ENCODE measurements around the gene PIGN. TPM values are rescaled to one million over a fixed set of nuclear protein-coding genes. Genes with fewer than 3 reads are reported as not detected.
A peak's percentile ranks its signal among the peaks of the same experiment; 100 is the strongest.

PIGN gene
- total RNA-seq, 1 experiment from 2014 or later: 29.5 TPM

GRCh38 chr18:62125702-62126101 is 61.2 kb downstream of the PIGN start:
- Mint-ChIP-seq H3K36me3 (ENCODE audit: insufficient read depth, unreplicated experiment) (no peaks in the 10 kb centered on the region), H3K27me3 (ENCODE audit: insufficient read depth, unreplicated experiment) (no peaks in the 10 kb centered on the region), H3K4me1 (ENCODE audit: insufficient read depth, unreplicated experiment) (peaks cover 5% of the 10 kb centered on the region), H3K4me3 (ENCODE audit: unreplicated experiment) (no peak overlapping the region), H3K27ac (ENCODE audit: low read depth, unreplicated experiment) (no peak overlapping the region), H3K9me3 (ENCODE audit: unreplicated experiment) (no peaks in the 10 kb centered on the region)
- ChIA-PET POLR2A (no interaction called here), CTCF (interaction anchor here (1.6 kb wide), 1 partner anchor 544 kb away, joined by 5 read pairs; no protein-coding TSS in a partner anchor)
- no TSS peak for BruUV-seq (replicated peaks)
- no peak for TF ChIP-seq CTCF (IDR thresholded peaks at IDR 0.05; ENCODE audit: unreplicated experiment)
- intact Hi-C loops (cut with micrococcal nuclease): no loop called here
- no peak for DNase-seq (ENCODE audit: unreplicated experiment)

- ChIA-PET POLR2A (interaction anchor here (1.0 to 1.1 kb wide), 2 partner anchors 12 to 580 kb away, joined by 3 to 4 read pairs; no protein-coding TSS in a partner anchor), CTCF (interaction anchor here (0.8 to 1.0 kb wide), 2 partner anchors 171 to 541 kb away, joined by 3 to 6 read pairs; no protein-coding TSS in a partner anchor)
- no peak for DNase-seq (ENCODE audit: unreplicated experiment)
- no peaks in the 10 kb centered on the region for H3K27me3 Mint-ChIP-seq (ENCODE audit: insufficient read depth, unreplicated experiment)
- H3K36me3 Mint-ChIP-seq (ENCODE audit: insufficient read depth, unreplicated experiment): no peaks in the 10 kb centered on the region
- H3K4me1 Mint-ChIP-seq (ENCODE audit: insufficient read depth, unreplicated experiment): peaks cover 10% of the 10 kb centered on the region
- no peak for TF ChIP-seq CTCF (IDR thresholded peaks at IDR 0.05; ENCODE audit: unreplicated experiment)
- no peak overlapping the region for H3K27ac Mint-ChIP-seq (ENCODE audit: low read depth, unreplicated experiment)
- H3K9me3 Mint-ChIP-seq (ENCODE audit: unreplicated experiment): no peaks in the 10 kb centered on the region
- H3K4me3 Mint-ChIP-seq (ENCODE audit: unreplicated experiment): no peak overlapping the region
- intact Hi-C loops (cut with micrococcal nuclease): no loop called here
- no TSS peak for BruUV-seq (replicated peaks)
Observed at GRCh38 chr18:62122330-62122729, 64.5 kb downstream of the PIGN start.

GRCh38 chr18:62119884-62120283 is 67.0 kb downstream of the PIGN start:
- H3K4me1 Mint-ChIP-seq (ENCODE audit: insufficient read depth, unreplicated experiment): peaks cover 10% of the 10 kb centered on the region
- no peaks in the 10 kb centered on the region for H3K36me3 Mint-ChIP-seq (ENCODE audit: insufficient read depth, unreplicated experiment)
- BruUV-seq (replicated peaks): no TSS peak
- no peaks in the 10 kb centered on the region for H3K27me3 Mint-ChIP-seq (ENCODE audit: insufficient read depth, unreplicated experiment)
- H3K4me3 Mint-ChIP-seq (ENCODE audit: unreplicated experiment): no peak overlapping the region
- no peak overlapping the region for H3K27ac Mint-ChIP-seq (ENCODE audit: low read depth, unreplicated experiment)
- intact Hi-C loops (cut with micrococcal nuclease): no loop called here
- no peak for TF ChIP-seq CTCF (IDR thresholded peaks at IDR 0.05; ENCODE audit: unreplicated experiment)
- no peak for DNase-seq (ENCODE audit: unreplicated experiment)
- POLR2A ChIA-PET: no interaction called here
- CTCF ChIA-PET: no interaction called here
- no peaks in the 10 kb centered on the region for H3K9me3 Mint-ChIP-seq (ENCODE audit: unreplicated experiment)

GRCh38 chr18:62118328-62118727 is 68.5 kb downstream of the PIGN start:
- no peaks in the 10 kb centered on the region for H3K27me3 Mint-ChIP-seq (ENCODE audit: insufficient read depth, unreplicated experiment)
- no TSS peak for BruUV-seq (replicated peaks)
- CTCF ChIA-PET: interaction anchor here (0.6 to 0.7 kb wide), 2 partner anchors 9 to 535 kb away, joined by 3 read pairs; no protein-coding TSS in a partner anchor
- no peak overlapping the region for H3K4me3 Mint-ChIP-seq (ENCODE audit: unreplicated experiment)
- intact Hi-C loops (cut with micrococcal nuclease): no loop called here
- peak; percentile 69 for DNase-seq (ENCODE audit: unreplicated experiment)
- no peaks in the 10 kb centered on the region for H3K9me3 Mint-ChIP-seq (ENCODE audit: unreplicated experiment)
- POLR2A ChIA-PET: interaction anchor here (0.6 kb wide), 1 partner anchor 893 kb away, joined by 3 read pairs; no protein-coding TSS in a partner anchor
- H3K27ac Mint-ChIP-seq (ENCODE audit: low read depth, unreplicated experiment): no peak overlapping the region
- peaks cover 10% of the 10 kb centered on the region for H3K4me1 Mint-ChIP-seq (ENCODE audit: insufficient read depth, unreplicated experiment)
- no peak for TF ChIP-seq CTCF (IDR thresholded peaks at IDR 0.05; ENCODE audit: unreplicated experiment)
- peaks cover under 1% of the 10 kb centered on the region for H3K36me3 Mint-ChIP-seq (ENCODE audit: insufficient read depth, unreplicated experiment)

All from MCF 10A (cell line).